ENCODE measurements around the gene VWA2. TPM values are rescaled to one million over a fixed set of nuclear protein-coding genes. Genes with fewer than 3 reads are reported as not detected.

The VWA2 gene
- total RNA-seq, 1 donor from 2014 or later, result 10.6 TPM

DNA sequence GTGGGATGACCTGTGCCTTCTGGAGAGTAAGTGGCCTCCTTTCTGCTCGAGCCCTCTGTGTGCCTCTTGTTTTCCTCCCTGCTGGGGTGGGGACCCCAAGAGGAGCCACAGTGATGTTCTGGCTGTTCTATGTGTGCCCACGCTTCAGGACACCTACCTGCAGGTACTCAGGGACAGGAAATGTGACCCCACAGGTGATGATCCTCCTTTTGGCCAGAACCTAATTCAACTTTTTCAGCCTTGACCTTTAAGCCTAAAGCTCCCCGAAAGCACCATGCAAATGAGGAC is 70.3 kb downstream of the VWA2 start:
- no peak for ATAC-seq
- Histone ChIP-seq H3K4me1 (peaks cover 5% of the 10 kb centered on the region), H3K27ac (no peak overlapping the region), H3K27me3 (ENCODE audit: low read depth) (no peaks in the 10 kb centered on the region), H3K9me3 (no peaks in the 10 kb centered on the region), H3K36me3 (no peaks in the 10 kb centered on the region), H3K4me3 (no peak overlapping the region)
- intact Hi-C loops (cut with DNase I), result loop anchor here (10.0 kb wide), 1 partner anchor 145 kb away; no protein-coding TSS in a partner anchor
- no peak for DNase-seq
- TF ChIP-seq CTCF (IDR thresholded peaks at IDR 0.05), result no peak

GRCh38 chr10:114310346-114310745 is 71.3 kb downstream of the VWA2 start:
- H3K27ac ChIP-seq, result no peak overlapping the region
- no peaks in the 10 kb centered on the region for H3K4me1 ChIP-seq
- no peak overlapping the region for H3K4me3 ChIP-seq
- no peak for TF ChIP-seq CTCF (IDR thresholded peaks at IDR 0.05)
- DNase-seq (no peak), ATAC-seq (no peak)
- intact Hi-C loops (cut with DNase I), result no loop called here
- H3K9me3 ChIP-seq, result no peaks in the 10 kb centered on the region
- H3K27me3 ChIP-seq (ENCODE audit: low read depth), result no peaks in the 10 kb centered on the region
- H3K36me3 ChIP-seq, result no peaks in the 10 kb centered on the region

DNA sequence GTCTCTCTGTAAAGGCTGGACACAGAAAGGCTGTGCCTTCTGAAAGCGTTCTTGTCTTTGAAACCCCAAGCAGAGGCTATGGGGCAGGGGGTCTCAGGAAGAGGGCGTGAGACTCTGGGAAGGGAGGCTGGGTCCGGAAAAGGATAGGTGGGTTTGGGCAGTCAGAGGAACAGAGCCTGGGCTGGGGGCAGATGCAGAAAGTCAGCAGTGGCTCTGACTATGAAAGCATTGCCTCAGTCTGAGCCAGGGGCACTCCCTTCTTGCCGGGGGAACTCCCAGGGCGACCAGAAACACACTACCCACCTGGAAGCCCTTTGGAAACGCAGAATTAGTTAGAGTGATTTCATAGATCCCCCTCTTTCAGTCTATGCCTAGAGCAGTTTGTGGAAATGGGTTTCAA is 72.0 kb downstream of the VWA2 start:
- no peaks in the 10 kb centered on the region for H3K9me3 ChIP-seq
- H3K4me1 ChIP-seq, result no peaks in the 10 kb centered on the region
- H3K27me3 ChIP-seq (ENCODE audit: low read depth), result no peaks in the 10 kb centered on the region
- TF ChIP-seq CTCF (IDR thresholded peaks at IDR 0.05), result no peak
- ATAC-seq, result no peak
- no peak for DNase-seq
- no peak overlapping the region for H3K27ac ChIP-seq
- no peaks in the 10 kb centered on the region for H3K36me3 ChIP-seq
- H3K4me3 ChIP-seq, result no peak overlapping the region
- intact Hi-C loops (cut with DNase I), result no loop called here

DNA sequence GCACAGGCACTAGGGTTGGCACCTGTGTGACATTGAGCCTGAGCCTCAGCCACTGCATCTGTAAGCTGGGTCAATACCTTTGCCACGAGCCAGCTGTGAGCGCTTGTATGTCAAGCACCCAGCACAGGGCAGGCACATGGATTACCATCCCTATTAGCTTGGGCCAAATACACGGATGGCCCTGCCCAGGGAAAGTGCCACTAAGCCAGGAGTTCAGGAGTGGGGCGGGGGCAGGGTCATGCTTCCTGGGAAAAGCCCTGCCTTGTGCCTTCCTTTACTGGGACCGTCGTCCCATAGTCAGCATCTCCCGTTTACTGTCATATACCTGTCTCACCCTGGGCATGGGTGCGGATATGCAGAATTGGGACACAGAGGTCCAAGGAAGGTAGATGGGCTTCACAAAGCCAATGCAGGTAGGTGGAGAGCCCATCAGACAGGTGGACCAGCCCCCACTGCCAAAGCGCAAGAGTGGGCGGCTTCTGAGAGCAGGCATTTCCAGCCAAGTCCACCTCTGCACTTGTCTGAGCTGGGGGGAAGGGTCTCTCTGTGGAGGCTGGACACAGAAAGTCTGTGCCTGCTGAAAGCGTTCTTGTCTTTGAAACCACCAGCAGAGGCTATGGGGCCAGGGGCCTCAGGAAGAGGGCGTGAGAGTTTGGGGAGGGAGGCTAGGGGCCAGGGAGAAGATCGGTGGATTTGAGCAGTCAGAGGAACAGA is 72.6 kb downstream of the VWA2 start:
- intact Hi-C loops (cut with DNase I), result no loop called here
- TF ChIP-seq CTCF (IDR thresholded peaks at IDR 0.05), result no peak
- no peaks in the 10 kb centered on the region for H3K9me3 ChIP-seq
- H3K4me1 ChIP-seq, result no peaks in the 10 kb centered on the region
- H3K4me3 ChIP-seq, result no peak overlapping the region
- H3K27me3 ChIP-seq (ENCODE audit: low read depth), result no peaks in the 10 kb centered on the region
- no peak for DNase-seq
- ATAC-seq, result no peak
- H3K36me3 ChIP-seq, result no peaks in the 10 kb centered on the region
- H3K27ac ChIP-seq, result no peak overlapping the region

GRCh38 chr10:114313139-114313538 is 74.1 kb downstream of the VWA2 start:
- no peak overlapping the region for H3K27ac ChIP-seq
- TF ChIP-seq CTCF (IDR thresholded peaks at IDR 0.05), result no peak
- no peak for DNase-seq
- no peaks in the 10 kb centered on the region for H3K27me3 ChIP-seq (ENCODE audit: low read depth)
- no peaks in the 10 kb centered on the region for H3K36me3 ChIP-seq
- H3K9me3 ChIP-seq, result no peaks in the 10 kb centered on the region
- no peak overlapping the region for H3K4me3 ChIP-seq
- intact Hi-C loops (cut with DNase I), result no loop called here
- H3K4me1 ChIP-seq, result no peaks in the 10 kb centered on the region
- ATAC-seq, result no peak
